NCI-H187 (cell line): ENCODE results near the gene FFAR1.

Experiments used
- DNase-seq, 2 experiments: peaks; one replicate each; lab custom pipeline; 2025; lab: John Stamatoyannopoulos, UW

Gene FFAR1

DNA sequence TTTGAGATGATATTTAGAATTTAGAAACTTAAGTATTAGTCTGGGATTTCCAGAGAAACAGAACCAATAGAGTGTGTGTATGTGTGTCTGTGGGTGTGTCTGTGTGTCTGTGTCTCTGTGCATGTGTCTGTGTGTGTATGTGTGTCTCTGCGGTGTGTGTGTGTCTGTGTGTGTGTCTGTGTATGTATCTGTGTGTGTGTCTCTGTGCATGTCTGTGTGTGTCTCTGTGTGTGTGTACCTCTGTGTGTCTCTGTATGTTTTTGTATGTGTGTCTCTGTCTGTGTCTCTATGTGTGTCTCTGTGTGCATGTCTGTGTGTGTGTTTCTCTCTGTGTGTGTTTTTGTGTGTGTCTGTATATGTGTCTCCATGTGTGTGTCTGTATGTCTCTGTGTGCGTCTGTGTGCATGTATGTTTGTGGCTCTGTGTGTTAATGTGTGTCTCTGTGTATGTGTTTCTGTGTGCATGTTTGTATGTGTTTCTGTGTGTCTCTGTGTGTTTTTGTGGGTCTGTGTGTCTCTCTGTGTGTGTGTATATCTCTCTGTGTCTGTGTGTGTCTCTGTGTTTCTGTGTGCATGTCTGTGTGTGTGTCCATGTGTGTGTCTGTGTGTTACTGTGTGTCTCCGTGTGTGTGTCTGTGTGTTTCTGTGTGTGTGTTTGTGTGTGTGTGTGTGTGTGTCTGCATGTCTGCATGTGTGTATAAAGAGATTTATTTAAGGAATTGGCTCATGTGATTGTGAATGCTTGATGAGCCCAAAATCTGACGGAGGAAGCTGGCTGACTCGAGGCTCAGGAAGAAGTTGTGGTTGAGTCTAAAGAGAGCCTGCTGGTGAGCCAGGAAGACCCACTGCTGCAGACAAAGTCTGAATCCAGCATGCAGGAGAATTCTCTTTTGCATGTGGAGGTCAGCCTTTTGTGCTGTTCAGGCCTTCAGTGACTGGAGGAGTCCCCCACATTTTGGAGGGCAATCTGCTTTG is 45.3 kb downstream of the FFAR1 start:
- no peak for DNase-seq

DNA sequence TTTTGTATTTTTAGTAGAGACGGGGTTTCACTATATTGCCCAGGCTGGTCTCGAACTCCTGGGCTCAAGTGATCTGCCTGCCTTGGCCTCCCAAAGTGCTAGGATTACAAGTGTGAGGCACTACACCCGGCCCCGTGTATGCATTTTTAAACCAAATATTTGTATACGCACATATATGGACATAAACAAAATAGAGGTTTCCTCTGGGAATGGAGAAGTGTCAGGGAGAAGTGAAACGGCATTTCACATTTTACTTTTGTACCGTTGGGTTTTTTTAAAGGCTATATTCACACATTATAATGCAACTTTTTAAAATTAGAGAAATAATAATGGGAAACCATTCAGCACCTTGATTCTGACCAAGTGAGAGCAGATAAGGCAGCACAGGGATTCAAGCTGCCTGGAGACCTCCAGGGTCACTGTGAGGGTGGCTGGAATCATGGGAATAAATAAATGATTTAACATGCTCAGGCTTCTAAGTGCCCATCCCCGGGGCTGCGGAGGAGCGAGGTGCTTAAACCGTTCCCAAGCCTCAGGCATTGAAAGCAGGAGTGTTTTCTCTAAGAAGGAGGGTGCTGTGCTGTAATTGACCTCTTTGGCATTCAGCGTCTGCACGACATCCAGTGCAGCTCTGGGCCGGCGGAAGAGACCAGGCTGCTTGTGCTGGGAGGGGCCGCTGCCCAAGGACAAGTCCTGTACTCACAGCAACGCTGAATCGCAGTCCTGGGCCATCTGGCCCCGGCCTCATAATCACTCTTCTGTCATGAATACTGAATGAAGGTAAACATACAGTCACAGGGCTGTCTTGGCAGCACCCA is 47.9 kb downstream of the FFAR1 start:
- no peak for DNase-seq

DNA sequence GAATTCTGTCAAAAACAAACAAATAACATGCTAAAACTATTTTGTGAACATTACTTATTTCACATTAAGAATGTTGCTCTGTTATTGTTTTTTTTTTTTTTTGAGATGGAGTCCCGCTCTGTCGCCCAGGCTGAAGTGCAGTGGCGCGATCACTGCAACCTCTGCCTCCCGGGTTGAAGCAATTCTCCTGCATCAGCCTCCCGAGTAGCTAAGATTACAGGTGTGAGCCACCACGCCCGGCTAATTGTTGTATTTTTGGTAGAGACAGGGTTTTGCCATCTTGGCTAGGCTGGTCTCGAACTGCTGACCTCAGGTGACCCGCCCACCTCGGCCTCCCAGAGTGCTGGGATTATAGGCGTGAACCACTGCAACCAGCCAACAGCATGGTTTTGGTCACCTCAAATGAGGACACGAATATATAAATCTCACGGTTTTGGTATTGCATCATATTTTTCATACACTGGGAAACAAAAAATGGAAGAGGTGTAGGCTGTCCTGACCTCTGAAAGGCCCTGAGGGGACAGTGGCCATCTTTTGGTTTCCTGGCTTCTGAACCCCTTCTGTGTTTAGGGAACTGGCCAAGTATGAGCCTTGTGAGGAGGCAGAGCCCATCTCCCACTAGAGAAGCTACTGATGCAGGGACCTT is 48.7 kb downstream of the FFAR1 start:
- DNase-seq = no peak

DNA sequence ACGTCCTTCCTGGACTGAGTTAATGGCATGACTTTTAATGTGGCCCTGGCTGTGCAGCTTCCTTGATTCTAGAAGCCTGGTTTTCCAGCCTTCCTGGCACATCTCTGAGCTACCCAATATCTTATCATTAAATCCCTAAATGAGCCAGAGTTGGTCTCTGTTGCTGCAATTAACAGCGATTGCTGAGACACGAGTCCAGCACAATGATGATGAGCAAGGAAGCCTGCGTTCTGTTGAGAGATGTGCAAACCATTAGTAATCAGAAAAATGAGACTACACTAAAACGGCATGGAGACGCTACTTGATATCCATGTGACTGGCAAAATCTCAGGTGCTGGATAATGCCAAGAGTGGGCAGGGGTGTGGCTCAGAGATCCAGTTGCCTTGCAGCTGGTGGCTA is 49.4 kb downstream of the FFAR1 start:
- no peak for DNase-seq
